Right forelimb (tissue), 1 donor: ENCODE data around the gene PTPRD.
A peak's percentile ranks its signal among the peaks of the same experiment; 100 is the strongest.

ENCODE experiments used
- DNase-seq: peaks from one replicate; pipeline ENCODE4 v3.0.0-alpha.2; 2018

The PTPRD gene

DNA sequence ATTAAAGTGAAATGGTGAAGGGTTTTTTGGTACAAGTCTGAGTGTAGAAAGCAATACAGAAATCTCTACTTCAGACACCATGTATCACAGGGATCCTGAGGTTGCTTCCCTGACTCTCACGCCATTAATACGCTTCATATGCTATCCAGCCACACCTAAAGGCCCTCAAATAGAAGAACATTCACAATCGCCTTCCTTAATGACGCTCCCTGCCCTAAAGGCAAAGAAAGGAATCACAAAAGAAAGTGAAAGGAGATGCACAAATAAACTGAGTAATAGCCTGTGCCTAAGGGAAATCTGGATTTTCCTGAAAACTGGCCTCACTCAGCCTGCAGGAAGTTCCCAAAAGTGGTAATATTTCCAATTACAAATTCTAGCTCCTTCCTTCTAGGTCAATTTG, 1810.6 kb downstream of the PTPRD start:
- no peak for DNase-seq

DNA sequence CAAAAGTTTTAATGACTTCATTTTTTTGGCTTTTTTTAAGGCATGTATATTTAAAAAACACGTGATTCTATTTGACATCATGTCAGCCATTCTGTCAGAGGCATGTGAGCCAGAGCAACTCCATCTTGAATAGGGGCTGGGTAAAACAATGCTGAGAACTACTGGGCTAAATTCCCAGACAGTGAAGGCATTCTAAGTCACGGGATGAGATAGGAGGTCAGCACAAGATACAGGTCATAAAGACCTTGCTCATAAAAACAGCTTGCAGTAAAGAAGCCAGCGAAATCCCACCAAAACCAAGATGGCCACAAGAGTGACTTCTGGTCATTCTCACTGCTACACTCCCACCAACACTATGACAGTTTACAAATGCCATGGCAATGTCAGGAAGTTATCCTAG, 1812.6 kb downstream of the PTPRD start:
- DNase-seq: no peak

DNA sequence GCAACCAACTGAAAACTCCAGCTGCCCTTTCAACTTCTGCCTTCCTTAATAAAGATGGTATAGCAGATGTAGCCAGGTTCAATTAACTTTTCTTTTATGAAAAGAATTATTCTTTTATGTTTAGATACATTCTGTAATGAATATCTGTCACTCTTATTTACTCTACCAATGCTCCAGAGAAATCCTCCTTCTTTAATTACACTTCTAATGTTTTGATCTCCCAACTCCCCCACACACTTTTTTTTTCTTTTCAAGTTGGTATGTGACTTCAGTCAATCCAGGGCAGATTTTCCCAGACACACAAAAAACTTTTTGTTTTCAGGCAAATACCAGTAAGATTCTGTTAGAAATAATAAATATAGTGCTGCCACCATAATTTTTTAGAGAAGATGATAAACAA, 1813.2 kb downstream of the PTPRD start:
- no peak for DNase-seq

DNA sequence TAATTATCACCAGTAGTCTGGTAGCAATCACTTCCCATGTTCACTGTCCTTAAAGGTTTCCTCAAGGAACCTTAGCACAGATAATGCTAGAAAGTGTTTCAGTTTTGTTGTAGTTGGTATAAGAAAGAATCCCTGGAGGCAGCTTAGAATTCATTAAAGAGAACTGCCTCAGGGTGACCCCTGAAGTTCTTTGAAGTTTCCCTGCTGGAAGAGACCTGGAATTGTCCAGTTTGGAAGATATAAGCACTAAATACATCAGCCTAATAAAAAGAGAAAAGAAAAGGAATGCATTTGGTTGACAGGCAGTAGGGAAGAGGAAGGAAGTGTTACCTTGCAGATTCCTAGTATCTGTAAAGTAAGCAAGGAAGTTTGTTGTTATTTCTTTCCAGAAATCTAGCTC, 1813.6 kb downstream of the PTPRD start:
- DNase-seq: no peak

DNA sequence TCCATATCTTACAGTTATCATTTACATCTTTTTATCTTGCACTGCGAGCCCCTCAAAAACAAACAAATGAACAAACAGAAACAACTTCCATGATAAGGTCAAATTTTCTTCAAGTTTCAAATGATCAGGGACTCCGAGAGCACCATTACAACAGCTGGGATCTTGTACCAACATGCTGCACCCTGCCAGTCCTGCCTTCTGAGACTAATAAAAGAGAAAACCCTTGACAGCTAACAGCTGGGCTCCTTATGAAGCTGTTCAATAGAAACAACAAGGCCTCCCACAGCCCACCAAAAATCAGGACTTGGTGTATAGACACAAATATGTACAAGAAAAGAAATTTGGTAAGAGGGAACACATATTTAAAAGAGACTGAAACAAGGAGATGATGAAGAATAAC, 1828.0 kb downstream of the PTPRD start:
- DNase-seq: no peak

DNA sequence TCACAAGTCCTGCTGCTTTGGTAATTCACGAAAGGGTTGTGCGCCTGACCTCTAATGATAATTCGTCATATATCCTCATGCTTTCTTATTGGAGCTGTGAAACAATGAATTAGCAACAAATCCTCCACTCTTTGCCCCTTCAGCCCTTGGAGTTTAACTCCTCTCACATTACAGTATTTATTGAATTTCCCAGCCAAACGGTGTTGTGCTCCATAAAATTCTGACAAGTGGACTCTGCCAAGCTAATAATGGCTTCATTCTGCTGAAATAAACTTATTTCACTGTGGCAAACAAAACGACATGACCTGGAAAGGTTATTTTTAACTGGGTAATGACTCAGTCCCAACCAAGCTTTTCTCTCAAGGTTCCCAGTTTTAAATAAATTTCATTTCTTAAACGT, 1828.9 kb downstream of the PTPRD start:
- DNase-seq: no peak

DNA sequence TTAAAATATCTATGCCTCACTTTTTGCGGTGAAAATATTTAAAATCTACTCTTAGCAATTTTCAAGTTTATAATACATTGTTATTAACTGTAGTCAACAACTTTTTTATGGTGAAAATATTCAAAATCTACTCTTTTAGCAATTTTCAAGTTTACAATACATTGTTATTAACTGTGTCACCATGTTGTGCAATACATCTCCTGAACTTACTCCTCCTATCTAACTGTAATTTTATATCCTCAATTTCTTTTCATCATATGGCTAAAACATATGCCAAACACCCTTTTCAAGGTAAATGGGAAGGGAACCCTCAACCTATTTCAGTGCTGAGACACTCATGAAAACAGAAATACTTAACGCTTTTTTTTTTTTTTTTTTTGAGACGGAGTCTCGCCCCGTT, 1830.6 kb downstream of the PTPRD start:
- DNase-seq: no peak

DNA sequence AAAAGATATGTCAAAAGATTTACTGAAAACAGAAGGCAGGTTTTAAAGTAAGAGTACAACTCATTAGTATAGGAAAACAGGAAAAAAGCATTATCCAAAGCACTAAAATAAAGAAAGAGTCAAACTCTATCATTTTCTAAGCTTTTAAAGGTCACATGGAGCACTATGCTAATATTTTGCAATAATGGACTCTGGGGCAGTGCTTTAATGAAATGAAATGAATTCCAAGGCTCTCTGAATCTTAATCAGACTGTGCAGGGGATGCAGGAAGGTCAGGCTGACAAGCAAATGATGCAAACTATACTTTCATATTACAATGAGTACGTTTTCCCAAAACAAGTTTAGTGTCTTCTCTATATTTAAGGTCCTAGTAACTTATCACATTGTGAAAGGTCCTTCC, 1831.3 kb downstream of the PTPRD start:
- no peak for DNase-seq

DNA sequence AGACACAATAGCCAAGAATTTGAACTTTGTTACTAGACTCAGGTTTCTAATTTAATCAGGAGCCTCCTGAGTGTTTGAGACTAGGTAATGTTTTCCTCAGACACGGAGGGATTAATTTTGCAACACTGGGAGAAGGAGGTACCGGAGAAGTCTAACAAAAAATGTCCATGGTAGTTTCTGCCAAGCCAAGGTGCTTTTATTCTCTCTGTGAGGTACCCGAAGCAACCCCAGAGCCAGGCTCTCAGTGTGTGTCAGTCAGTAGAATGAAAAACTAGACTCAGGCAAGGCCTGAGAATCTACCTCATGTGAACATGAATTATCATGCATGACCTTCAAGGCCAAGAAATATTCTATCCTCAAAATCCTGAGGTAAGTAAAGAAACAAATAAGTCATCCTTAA, 1832.4 kb downstream of the PTPRD start:
- DNase-seq: no peak

DNA sequence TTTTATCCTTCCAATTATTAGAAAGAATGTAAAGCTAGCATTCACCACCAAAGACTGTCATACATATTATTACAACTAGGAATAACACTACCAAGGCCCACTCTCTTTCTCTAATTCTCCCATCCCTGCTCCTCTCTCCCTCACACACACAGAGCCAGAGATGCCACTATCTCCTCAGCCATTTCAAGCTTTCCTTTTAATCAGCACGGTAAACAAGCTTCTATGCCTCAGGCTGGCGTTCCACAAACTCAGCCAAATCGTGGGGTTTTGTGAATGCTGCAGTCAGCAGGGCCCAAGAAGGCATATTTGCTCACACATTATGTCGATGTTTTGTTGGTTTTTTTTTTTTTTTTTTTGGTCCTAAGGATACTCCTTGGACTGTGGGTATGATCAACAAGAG, 1833.3 kb downstream of the PTPRD start:
- no peak for DNase-seq

DNA sequence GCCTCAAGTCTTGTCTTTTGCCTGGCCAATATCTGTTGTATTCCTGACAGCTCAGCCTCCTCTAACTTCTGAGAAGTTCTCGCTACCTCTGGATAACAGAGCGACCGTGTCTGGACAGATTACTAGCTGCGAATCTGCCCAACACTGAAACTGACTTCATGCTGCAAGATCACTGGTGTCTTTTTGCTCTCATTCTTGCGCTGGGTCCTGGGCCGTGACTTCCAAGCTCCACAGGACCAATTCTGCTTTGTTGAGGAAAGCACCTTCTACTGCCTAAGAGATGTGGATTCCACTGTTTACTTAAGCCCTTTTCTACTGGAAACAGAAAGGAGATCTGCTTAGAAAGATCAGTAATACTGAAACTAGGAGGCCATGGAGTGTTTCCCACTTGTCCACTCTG, 1834.4 kb downstream of the PTPRD start:
- DNase-seq: no peak

DNA sequence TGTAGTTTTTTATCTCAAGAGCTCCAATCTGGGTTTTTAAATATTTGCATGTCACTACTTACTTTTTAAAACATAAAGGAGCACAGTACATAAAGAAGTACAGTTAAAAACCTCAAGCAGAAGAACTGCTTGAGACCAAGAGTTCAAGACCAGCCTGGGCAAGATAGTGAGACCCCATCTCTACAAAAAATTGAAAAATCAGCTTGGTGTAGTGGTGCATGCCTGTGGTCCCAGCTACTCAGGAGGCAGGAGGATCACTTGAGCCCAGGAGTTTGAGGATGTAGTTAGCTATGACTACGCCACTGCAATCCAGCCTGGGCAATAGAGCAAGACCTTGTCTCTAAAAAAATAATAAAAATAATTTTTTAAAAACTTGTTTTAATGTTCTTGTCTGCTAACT, 1840.5 kb downstream of the PTPRD start:
- DNase-seq: no peak

DNA sequence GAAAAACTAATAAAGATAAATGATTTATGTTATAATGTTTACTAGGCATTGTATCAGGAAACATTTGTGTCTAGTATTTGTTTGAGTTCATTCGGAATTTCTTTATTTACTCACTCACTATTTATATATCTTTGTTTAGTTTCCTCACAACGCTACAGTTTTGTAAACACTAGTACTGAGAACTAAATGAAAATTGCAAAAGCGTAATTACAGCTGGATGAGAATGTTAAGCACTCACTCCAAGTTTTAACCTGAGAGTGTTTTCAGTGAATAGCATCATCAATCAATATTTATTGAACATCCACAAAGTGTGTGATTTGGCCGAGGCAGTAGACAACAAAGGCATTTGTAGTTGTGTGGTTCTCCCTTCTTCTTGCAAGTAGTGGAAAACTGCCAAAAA, 1843.6 kb downstream of the PTPRD start:
- no peak for DNase-seq

DNA sequence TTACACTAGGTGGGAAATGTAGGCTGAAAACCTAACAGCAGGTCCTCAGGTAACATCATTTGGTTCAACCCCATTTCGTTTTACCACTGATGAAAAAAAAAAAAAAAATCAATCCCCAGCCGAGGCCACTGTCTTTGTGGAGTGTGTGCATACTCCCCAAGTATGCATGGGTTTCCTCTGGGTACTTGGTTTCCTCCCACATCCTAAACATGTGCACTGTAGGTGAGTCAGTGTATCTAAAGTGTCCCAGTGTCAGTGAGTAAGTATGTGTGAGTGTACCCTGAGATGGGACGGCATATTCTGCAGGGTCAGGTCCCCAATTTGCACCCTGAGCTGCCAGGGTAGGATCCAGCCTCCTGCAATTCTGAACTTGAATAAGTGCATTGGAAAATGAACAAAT, 1846.7 kb downstream of the PTPRD start:
- DNase-seq: no peak

DNA sequence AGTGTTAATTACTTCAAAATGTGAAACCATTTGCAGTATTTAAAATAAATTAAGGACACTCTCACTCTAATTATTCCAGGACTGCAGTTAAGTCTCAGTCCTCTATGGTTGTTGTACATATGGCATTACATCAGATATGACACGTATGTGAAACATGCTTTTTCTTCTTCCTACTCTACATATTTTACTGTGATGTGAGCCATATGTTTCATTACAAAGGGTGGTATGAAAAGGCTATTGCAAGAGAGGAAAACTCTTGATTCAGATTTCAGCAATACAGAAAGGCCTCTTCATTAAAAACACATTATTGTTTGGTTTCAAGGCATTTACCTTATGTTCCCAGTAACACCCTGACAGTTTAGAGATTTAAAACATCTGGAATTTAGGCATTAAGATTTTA, 1848.8 kb downstream of the PTPRD start:
- no peak for DNase-seq

DNA sequence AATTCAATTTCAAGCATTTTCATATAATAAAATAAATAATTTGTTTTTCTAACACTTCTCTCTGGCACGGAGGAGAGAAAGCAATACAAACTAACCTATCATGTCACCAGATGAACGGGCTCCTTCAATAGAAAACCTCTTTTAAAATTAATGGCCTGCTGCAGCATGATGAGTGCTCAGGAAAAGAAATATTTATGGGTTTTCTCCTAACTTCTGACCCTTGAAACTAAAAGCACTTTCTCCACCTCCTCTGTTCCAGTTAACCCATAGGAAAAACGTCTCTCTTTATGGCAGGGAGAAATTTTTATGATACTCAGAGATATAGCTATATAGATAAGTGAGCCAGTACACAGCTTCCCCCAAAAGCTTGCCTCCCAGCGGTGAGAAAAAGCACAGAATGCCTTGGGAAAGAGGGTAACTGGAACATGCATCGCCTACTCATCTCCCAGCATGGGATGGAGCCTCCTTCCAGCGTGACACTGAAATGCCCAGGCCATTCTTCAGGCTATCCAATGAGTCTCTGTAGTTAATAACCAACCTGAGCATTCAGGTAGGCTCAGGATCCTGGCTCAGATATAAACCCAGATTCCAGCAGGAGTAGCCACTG, 1850.2 kb downstream of the PTPRD start:
- DNase-seq: no peak

DNA sequence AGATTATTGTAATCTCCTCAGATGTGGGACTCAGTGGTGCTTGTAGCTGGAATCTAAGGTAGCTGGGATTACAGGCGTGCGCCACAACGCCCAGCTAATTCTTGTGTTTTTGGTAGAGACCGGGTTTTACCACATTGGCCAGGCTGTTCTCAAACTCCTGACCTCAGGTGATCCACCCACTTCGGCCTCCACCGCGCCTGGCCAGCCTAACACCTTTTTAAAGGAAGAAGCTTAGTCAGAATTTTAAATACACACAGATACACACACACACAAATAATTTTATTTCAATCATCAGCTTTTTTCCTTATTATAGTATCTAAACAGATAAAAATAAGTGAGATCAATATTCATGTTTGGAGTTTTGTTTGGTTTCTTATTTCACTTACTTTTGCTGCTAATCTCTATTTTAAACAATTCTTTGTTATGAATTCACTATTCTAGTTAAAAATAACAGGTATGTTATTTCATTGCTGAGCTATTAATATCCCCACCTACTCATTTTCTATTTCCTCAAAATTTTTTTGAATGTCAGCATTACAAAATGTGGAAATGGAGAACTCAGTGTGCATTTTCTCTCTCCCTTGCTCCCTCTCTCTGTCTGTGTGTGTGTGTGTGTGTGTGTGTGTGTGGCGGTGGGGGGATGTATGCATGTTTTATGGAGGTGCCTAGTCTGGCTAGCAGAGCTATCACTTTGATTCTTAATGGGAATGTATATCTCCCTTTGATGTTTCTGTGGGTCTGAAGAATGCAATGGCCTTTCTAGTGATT, 1852.6 kb downstream of the PTPRD start:
- DNase-seq: no peak

DNA sequence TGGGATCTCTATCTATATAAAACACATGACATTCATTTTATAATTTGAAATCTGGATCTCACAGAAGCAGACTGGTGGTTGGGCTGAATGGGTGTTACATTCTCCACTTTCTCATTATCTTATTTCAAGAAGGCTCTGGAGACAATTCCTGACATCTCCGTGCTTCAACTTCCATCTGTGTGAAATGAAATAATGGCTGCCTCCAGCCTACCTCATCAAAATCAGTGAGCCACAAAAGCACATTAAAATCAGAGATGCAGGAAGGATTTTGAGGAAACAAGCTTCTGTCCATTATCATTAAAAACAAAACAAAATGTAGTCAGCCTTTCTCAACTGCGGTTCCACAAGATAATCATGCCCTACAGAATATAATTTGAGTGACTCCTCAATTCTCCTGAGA, 1854.9 kb downstream of the PTPRD start:
- no peak for DNase-seq

DNA sequence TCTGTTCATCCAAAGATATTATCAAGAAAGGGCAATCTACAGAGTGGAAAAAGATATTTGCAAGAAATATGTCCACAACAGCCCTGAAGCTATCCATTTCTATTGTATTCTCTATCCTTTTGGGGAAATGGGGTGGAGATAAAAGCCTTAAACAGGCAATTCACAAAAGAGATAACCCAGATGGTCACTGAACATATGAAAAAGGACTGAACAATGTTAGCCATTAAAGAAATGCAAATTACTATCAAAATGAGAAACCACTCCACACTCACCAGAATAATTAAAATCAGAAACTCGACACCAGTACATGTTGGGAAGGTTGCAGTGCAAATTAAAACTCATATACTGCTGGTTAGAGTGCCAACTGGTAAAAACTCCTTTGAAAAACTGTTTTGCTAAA, 1858.1 kb downstream of the PTPRD start:
- no peak for DNase-seq

DNA sequence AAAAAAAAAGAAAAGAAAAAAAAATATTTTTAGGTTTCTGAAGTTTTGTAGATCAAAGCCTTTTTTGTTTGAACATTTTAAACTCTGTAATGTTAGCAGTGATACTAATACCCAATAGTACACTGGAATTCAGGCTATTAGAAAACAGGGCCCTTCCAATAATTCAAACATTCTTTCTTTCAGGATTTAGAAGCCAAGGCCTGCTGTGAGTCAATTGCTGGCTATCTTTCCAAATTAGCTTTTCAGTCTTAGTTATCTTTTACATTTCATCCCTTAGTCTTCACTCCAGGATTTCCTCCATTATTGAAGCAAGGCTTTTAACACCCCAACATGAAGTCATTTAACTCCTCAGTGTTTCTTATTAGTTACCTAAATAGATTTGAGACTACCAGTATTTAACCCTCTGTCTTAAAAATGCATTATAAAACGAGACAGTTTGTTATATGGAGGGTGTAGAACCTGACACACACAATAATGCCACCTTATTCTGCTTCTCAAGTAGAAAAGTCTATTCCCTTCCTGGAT, 1861.3 kb downstream of the PTPRD start:
- no peak for DNase-seq

DNA sequence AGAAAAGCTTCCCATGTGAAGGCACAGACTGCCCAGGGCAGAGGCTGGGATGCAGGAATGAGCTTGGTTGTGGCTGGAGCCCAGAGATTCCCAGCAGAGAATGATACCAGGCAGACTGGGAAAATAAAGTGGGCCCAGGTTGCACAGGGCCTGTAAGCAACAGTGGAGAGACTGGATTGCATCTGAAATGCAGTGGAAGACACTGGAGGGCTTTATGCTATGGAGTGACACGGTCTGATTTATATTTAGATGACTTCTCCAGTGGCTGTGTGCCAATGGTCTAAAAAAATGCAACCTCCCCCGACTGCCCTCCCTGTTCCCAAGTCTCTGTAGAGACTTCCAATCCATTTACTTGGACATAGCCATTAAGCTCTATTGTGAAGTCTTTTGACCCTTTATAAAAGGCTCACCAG, 1862.2 kb downstream of the PTPRD start:
- peak; percentile 55 for DNase-seq

DNA sequence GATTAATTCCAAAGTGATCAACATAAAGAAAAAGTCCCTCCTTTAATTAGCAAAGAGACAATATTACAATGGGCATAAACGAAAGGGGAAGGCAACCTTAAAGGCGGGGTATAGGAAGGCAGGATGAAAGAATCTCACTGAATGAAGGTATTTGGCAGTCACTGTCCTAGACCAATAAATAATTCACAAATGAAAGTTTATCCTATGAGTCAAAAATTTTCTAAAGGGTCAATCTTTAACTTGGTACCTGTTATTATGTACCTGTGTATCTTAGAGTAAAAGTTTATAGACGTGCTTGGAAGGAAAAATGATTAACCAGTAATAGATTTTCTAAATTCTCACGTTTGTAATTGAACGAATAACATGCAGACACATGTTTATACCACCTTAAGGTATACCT, 1867.5 kb downstream of the PTPRD start:
- no peak for DNase-seq

DNA sequence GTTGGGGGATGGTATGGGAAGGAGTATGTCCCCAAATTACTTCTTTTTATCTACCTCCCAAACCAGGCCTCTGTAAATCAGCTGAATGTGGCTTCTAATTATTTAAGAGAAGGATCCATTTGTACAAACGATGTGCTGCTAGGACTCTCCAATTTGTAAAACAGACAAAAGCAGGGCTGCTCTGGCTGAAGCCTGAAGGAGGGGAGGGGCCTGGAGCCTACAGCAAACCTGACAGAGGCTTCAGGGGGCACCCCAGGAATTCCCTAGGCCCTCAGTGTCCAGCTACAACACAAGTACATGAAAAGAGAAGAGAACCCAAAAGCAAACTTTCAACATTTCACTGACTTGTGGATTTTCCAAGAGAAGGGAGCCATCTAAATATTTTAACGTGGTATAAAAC, 1873.9 kb downstream of the PTPRD start:
- DNase-seq: no peak

DNA sequence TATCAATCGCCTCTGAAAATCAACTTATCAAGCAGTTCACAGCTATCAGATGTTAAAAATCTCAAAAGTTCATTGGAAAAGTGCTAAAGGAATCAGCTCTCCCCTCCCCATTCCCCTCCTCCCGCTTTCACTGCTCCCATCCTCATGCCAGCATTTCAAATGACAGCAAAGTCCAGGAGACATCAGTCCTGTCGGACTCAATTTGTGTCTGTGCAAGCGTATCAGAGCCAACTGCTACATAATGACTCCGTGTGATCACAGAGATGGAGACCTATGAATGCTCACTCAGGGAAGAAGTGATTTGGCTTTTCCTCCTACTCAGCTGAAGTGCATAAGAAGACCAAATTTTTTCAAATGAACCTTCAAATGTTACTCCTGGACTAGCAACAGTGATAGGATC, 1876.0 kb downstream of the PTPRD start:
- DNase-seq: no peak

DNA sequence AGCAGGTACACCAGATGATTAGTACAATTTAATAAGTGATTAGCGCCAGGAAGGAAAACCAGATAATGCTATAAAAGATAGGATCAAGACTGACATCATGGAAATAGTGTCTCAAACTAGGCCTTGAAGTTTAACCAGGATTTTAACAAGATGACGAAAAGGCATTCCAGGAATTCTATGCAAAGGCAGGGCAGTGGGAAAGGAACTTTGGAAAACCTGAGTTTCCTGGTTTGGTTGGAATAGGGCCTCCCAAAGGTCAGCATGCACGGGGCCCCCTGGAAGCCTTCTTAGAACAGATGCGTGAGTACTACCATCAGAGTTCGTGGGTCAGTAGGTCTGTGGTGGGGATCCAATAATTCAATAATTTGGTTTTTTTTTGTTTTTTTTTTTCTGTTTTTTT, 1878.0 kb downstream of the PTPRD start:
- DNase-seq: no peak
